GM12878 (cell line): Measurements from ENCODE around the gene PDE7B. TPM values are rescaled to one million over a fixed set of nuclear protein-coding genes. Genes with fewer than 3 reads are reported as not detected.

Experiments
- ATAC-seq: fragments of 200-7000 bp; cut with Tn5 transposase; 3 replicates; pipeline ENCODE4 v1.9.1; 2020; ENCODE audit warnings: mild to moderate bottlenecking, moderate library complexity
- BruUV-seq: library from RNA; stranded (reverse); fragments of 400-500 nt; replicated peaks from 2 replicates; lab custom pipeline; 2021; lab: Mats Ljungman, UMichigan
- CTCF ChIA-PET: fragments of 300-600 bp; sonication (Branson Sonifier 250); formaldehyde crosslinking; extraction: SDS; loops from one replicate; lab custom pipeline; 2021; ENCODE audit warnings: inconsistent platforms; lab: Yijun Ruan, JAX
- POLR2A ChIA-PET: fragments of 350-600 bp; formaldehyde crosslinking; extraction: SDS; loops from one replicate; lab custom pipeline; 2021; ENCODE audit warnings: inconsistent platforms; lab: Charles Lee
- RAD21 ChIA-PET: fragments of 300-600 bp; sonication (Branson Sonifier 250); formaldehyde crosslinking; loops from one replicate; lab custom pipeline; 2023; ENCODE audit warnings: antibody characterized with exemption; ENCODE audit not compliant: unreplicated experiment; lab: Charles Lee
- SMC1A ChIA-PET: fragments of 300-600 bp; sonication (Branson Sonifier 250); formaldehyde crosslinking; loops from one replicate; lab custom pipeline; 2023; ENCODE audit not compliant: unreplicated experiment, uncharacterized antibody; lab: Charles Lee
- DNase-seq: peaks from one replicate; pipeline ENCODE4 v3.0.0-alpha.2; 2011; ENCODE audit warnings: low read depth, low spot score
- FAIRE-seq: peaks from 3 replicates; lab custom pipeline; 2011; peaks lifted over from hg19 to GRCh38; lab: Jason Lieb, UNC
- H2AFZ ChIP-seq: 2 replicates; pipeline ENCODE4 v1.6.0; 2011; ENCODE audit warnings: low read depth, low read length, control low read depth; ENCODE audit not compliant: control insufficient read depth
- H3K27ac ChIP-seq: 2 replicates; pipeline ENCODE4 v1.5.1; 2011; ENCODE audit warnings: control low read depth; ENCODE audit not compliant: control insufficient read depth, insufficient read depth
- H3K27me3 ChIP-seq, 2 experiments: replicated peaks in 1 of 2; 2 replicates each; pipeline versions ENCODE4 v1.6.0 to v1.6.1; 2011; ENCODE audit warnings: low read length in 1 of 2; ENCODE audit not compliant: control insufficient read depth in 2 of 2, insufficient read depth in 2 of 2
- H3K36me3 ChIP-seq, 2 experiments: 2 replicates each; pipeline ENCODE4 v1.5.1; 2011; ENCODE audit warnings: low read length in 1 of 2; ENCODE audit not compliant: control insufficient read depth in 2 of 2, insufficient read depth in 2 of 2
- H3K4me1 ChIP-seq: 2 replicates; pipeline ENCODE4 v1.6.1; 2011; ENCODE audit warnings: mild to moderate bottlenecking, low read length, moderate library complexity, mixed read lengths; ENCODE audit not compliant: control insufficient read depth, insufficient read depth
- H3K4me2 ChIP-seq: 2 replicates; pipeline ENCODE4 v1.6.0; 2011; ENCODE audit warnings: control low read depth; ENCODE audit not compliant: control insufficient read depth, insufficient read depth
- H3K4me3 ChIP-seq: fragments of 200-600 bp; sonication (generic); 2 replicates; pipeline ENCODE4 v1.5.1; 2016
- H3K79me2 ChIP-seq: 2 replicates; pipeline ENCODE4 v1.6.0; 2011; ENCODE audit warnings: low read length; ENCODE audit not compliant: control insufficient read depth, insufficient read depth
- H3K9ac ChIP-seq: 2 replicates; pipeline ENCODE4 v1.8.0; 2011; ENCODE audit warnings: low read length, control low read depth, mixed read lengths; ENCODE audit not compliant: control insufficient read depth, insufficient read depth
- H3K9me3 ChIP-seq: replicated peaks from 3 replicates; pipeline ENCODE4 v1.5.1; 2011; ENCODE audit warnings: mild to moderate bottlenecking, low read length; ENCODE audit not compliant: control insufficient read depth, insufficient read depth
- H4K20me1 ChIP-seq: 2 replicates; pipeline ENCODE4 v1.6.0; 2011; ENCODE audit not compliant: control insufficient read depth, insufficient read depth
- ATF2 ChIP-seq: IDR thresholded peaks from 2 replicates; pipeline ENCODE4 v1.6.1; 2012; ENCODE audit warnings: low read length, inconsistent platforms
- CEBPZ ChIP-seq: fragments of 150-350 bp; IDR thresholded peaks from 2 replicates; pipeline ENCODE4 v1.6.1; 2016; ENCODE audit warnings: low read depth, low read length
- CTCF ChIP-seq, 3 experiments: IDR thresholded peaks in 2 of 3; conservative IDR thresholded peaks in 1 of 3; 2 replicates each; pipeline ENCODE4 v1.5.1; 2011; ENCODE audit warnings: low read depth in 3 of 3, low read length in 3 of 3, mild to moderate bottlenecking in 3 of 3, control low read depth in 2 of 3, moderate library complexity in 2 of 3, inconsistent platforms in 1 of 3, mixed read lengths in 1 of 3; ENCODE audit not compliant: control insufficient read depth in 2 of 3, insufficient read depth in 1 of 3; ENCODE audit errors: extremely low read depth in 1 of 3
- DPF2 ChIP-seq: fragments of 450-650 bp; IDR thresholded peaks from 2 replicates; pipeline ENCODE4 v1.6.1; 2017; ENCODE audit warnings: mild to moderate bottlenecking
- HDAC2 ChIP-seq: fragments of 200-600 bp; sonication (generic); IDR thresholded peaks from 2 replicates; pipeline ENCODE4 v1.6.1; 2017
- MAX ChIP-seq: IDR thresholded peaks from 2 replicates; pipeline ENCODE4 v1.6.1; 2012; ENCODE audit warnings: low read depth, low read length, improper control_type of control experiment
- NFYA ChIP-seq: IDR thresholded peaks from 2 replicates; pipeline ENCODE4 v1.6.1; 2011; ENCODE audit warnings: low read depth, mild to moderate bottlenecking, low read length, improper control_type of control experiment, borderline replicate concordance
- NRF1 ChIP-seq: conservative IDR thresholded peaks from 2 replicates; pipeline ENCODE4 v1.6.1; 2011; ENCODE audit warnings: mild to moderate bottlenecking, low read depth, low read length, improper control_type of control experiment
- RB1 ChIP-seq: fragments of 450-650 bp; formaldehyde crosslinking; IDR thresholded peaks from 2 replicates; pipeline ENCODE4 v1.6.1; 2017; ENCODE audit warnings: mild to moderate bottlenecking, borderline replicate concordance
- TARDBP ChIP-seq: IDR thresholded peaks from 2 replicates; pipeline ENCODE4 v1.6.1; 2016; ENCODE audit warnings: borderline replicate concordance
- TCF7 ChIP-seq: IDR thresholded peaks from 2 replicates; pipeline ENCODE4 v1.6.1; 2014; ENCODE audit warnings: antibody characterized with exemption, borderline replicate concordance
- YBX1 ChIP-seq: fragments of 450-650 bp; IDR thresholded peaks from 2 replicates; pipeline ENCODE4 v1.6.1; 2016; ENCODE audit warnings: antibody characterized with exemption
- ZNF217 ChIP-seq: fragments of 450-650 bp; IDR thresholded peaks from 2 replicates; pipeline ENCODE4 v1.6.1; 2017; ENCODE audit warnings: antibody characterized with exemption, mild to moderate bottlenecking
- WGBS: methylation state at CpG from one replicate; pipeline ENCODE4 v1.1.6; 2016; ENCODE audit warnings: low lambda C conversion rate; ENCODE audit not compliant: insufficient replicate concordance, insufficient coverage; ENCODE audit errors: missing lambda C conversion rate; 5-methylcytosine and 5-hydroxymethylcytosine counted together
- in situ Hi-C: fragments of 300-500 bp; cut with MboI; formaldehyde crosslinking; loops from 9 replicates; pipeline ENCODE4 v1.14.3; 2018; ENCODE audit warnings: mixed read lengths
- intact Hi-C: fragments of 100-400 bp; cut with micrococcal nuclease; formaldehyde crosslinking; loops from one replicate; pipeline ENCODE4 v1.14.2; 2022; ENCODE audit not compliant: unreplicated experiment
- polyA plus RNA-seq, 11 experiments: library from polyadenylated mRNA; depleted of rRNA in 4 of 11; unstranded in 6 of 11; stranded (reverse) in 5 of 11; fragments of >200 nt; fragmentation: Nextera tagmentation in 4 of 11; fragmentation: Illumina TruSeq in 1 of 11; extraction: Ambion mirVana in 4 of 11; extraction: Trizol in 1 of 11; gene quantifications; 1 replicate in 1 of 11; 2 replicates in 10 of 11; pipeline versions ENCODE4 v1.2.1 to v1.2.3, GENCODE V29; 2011 to 2016; ENCODE audit warnings: inconsistent platforms in 2 of 11, missing spikeins in 2 of 11, low read depth in 1 of 11
- total RNA-seq, 4 experiments: library from RNA; depleted of rRNA in 3 of 4; stranded (reverse); fragments of >200 nt in 3 of 4; fragmentation: Illumina TruSeq in 1 of 4; extraction: Trizol in 1 of 4; gene quantifications; 2 replicates each; pipeline versions ENCODE4 v1.2.1 to v1.2.3, GENCODE V29; 2013 to 2021

The PDE7B gene
- total and polyA plus RNA-seq, 10 of the 15 experiments (the other 5 are each of a cell fraction or from before 2014, with no cell fraction given) = not detected

GRCh38 chr6:136146130-136146529 is 294.6 kb downstream of the PDE7B start:
- H3K9ac ChIP-seq = no peak overlapping the region
- no peak for DNase-seq
- no peak for FAIRE-seq
- no peak overlapping the region for H3K27ac ChIP-seq
- in situ Hi-C loops = no loop called here
- H3K4me3 ChIP-seq = no peak overlapping the region
- no peaks in the 10 kb centered on the region for H3K4me1 ChIP-seq
- CTCF ChIA-PET = no interaction called here
- intact Hi-C loops = no loop called here
- no peaks in the 10 kb centered on the region for H3K79me2 ChIP-seq
- RAD21 ChIA-PET = no interaction called here
- POLR2A ChIA-PET = no interaction called here
- H3K9me3 ChIP-seq = no peaks in the 10 kb centered on the region
- SMC1A ChIA-PET = no interaction called here
- H3K4me2 ChIP-seq = no peak overlapping the region
- no peaks in the 10 kb centered on the region for H4K20me1 ChIP-seq
- no peak overlapping the region for H2AFZ ChIP-seq
- H3K36me3 ChIP-seq = no peaks in the 10 kb centered on the region
- H3K27me3 ChIP-seq = peaks cover 0 to 3% of the 10 kb centered on the region in 2 experiments; a peak in 1 of 4 replicates
- no peak for TF ChIP-seq CEBPZ
- TF ChIP-seq ATF2 = no peak
- no peak for TF ChIP-seq HDAC2
- no peak for TF ChIP-seq NRF1
- no peak for TF ChIP-seq MAX
- TF ChIP-seq TARDBP = no peak
- TF ChIP-seq ZNF217 = no peak
- TF ChIP-seq DPF2 = no peak
- no peak for TF ChIP-seq CTCF (IDR thresholded peaks at IDR 0.05 in 2 of 3, conservative IDR thresholded peaks at IDR 0.05 in 1 of 3; ENCODE audit: control insufficient read depth in 2 of 3, extremely low read depth in 1 of 3, insufficient read depth in 1 of 3, low read depth in 3 of 3, low read length in 3 of 3)
- no peak for TF ChIP-seq NFYA
- TF ChIP-seq YBX1 = no peak
- TF ChIP-seq TCF7 = no peak
- no peak for TF ChIP-seq RB1
- TF ChIP-seq, all 136 proteins: peak for 0
- BruUV-seq = no TSS peak
- no peak for ATAC-seq
- 32% methylated on average over 2 of the region's 2 CpGs for WGBS
